ENCODE data around the gene SUGCT. TPM values are rescaled to one million over a fixed set of nuclear protein-coding genes. Genes with fewer than 3 reads are reported as not detected.

SUGCT gene
- total and polyA plus RNA-seq, 2 of the 13 experiments (the other 11 are each of a cell fraction or from before 2014, with no cell fraction given), result 10.1 to 22.2 TPM

DNA sequence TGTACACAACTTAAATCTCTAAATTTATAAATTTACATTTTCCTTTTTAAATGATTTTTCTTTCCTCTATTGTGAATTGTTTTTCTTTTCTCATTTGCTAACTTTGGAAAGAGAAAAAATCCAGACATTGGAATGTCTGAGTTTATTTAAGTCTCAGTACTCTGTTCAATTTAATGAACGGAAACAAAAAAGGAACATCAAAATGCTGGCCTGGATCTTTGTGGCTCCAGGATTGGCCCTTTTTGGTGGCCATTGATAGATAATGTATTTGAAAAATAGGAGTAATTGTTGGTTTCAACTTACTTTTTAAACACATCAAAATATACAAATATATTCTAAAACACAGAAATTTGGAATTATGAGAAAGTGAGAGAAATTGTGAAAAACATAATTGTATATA, 336.0 kb downstream of the SUGCT start:
- Histone ChIP-seq H3K27ac (ENCODE audit: extremely low read length, insufficient read depth, low read length) (peak overlapping the region; percentile 62), H4K20me1 (ENCODE audit: insufficient read depth, low read length) (no peaks in the 10 kb centered on the region), H3K36me3 (replicated peaks in 1 of 2; ENCODE audit: control insufficient read depth in 1 of 2, insufficient read depth in 2 of 2, low read length in 2 of 2) (no peaks in the 10 kb centered on the region), H3K9ac (ENCODE audit: insufficient read depth, low read depth, low read length) (no peak overlapping the region), H3K27me3 (ENCODE audit: control insufficient read depth in 1 of 2, insufficient read depth in 2 of 2, low read length in 2 of 2) (no peaks in the 10 kb centered on the region), H3K9me3 (ENCODE audit: low read length) (no peaks in the 10 kb centered on the region), H2AFZ (ENCODE audit: low read length) (no peak overlapping the region), H3K4me3 (replicated peaks in 1 of 3; ENCODE audit: insufficient read depth in 1 of 3, low read depth in 2 of 3, low read length in 3 of 3) (0 out of 6 replicates have a peak overlapping the region, but pooled peaks of 1 of the 3 experiments have one; percentile 40), H3K4me2 (ENCODE audit: low read depth, low read length) (peak overlapping the region; percentile 73), H3K4me1 (ENCODE audit: insufficient read depth, low read length) (peaks cover 29% of the 10 kb centered on the region), H3K79me2 (ENCODE audit: insufficient read depth, low read length) (no peaks in the 10 kb centered on the region)
- BruUV-seq (replicated peaks), result TSS peak; percentile 55
- 96% methylated on average over 1 of the region's 1 CpG for WGBS (ENCODE audit: low lambda C conversion rate)
- no peak for FAIRE-seq
- intact Hi-C loops (cut with micrococcal nuclease; ENCODE audit: unreplicated experiment) (loop anchor here (10.0 kb wide), 2 partner anchors 66 to 126 kb away; no protein-coding TSS in a partner anchor), in situ Hi-C loops (cut with HindIII; ENCODE audit: extremely low pct_ligation_motif_present, low pct_unique_long_range_greater_than_20kb) (no loop called here)
- ATAC-seq, result no peak
- ChIA-PET CTCF (ENCODE audit: low intra/inter-chr PET ratio, low total read pairs) (no interaction called here), POLR2A (interaction anchor here (0.9 to 1.1 kb wide), 2 partner anchors 12 to 290 kb away, joined by 3 to 4 read pairs; no protein-coding TSS in a partner anchor)
- TF ChIP-seq LCORL (IDR thresholded peaks at IDR 0.05), result no peak
- TF ChIP-seq LCORL (CRISPR knock-in tag; IDR thresholded peaks at IDR 0.05), result no peak
- peak; percentile 78 for TF ChIP-seq PRDM15 (CRISPR knock-in tag; IDR thresholded peaks at IDR 0.05)
- DNase-seq (ENCODE audit: low spot score), result no peak

DNA sequence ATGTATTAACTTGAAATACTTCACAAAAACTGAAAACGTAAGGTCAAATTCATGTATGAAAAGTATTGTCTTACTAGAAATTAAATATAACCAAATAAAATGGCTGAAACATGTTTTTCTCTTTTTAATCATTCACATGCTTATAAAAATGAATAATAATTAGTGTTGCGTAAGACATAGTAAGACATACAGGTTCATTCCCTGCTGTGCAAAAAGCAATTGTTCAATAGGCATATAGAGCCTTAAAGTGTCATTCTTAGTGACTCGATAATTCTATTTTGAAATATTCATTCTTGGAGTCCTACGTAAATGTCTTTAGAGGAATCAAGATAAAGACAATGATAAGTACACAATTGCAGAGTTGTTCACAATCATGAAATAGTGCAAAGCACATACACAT, 337.1 kb downstream of the SUGCT start:
- in situ Hi-C loops (cut with HindIII; ENCODE audit: extremely low pct_ligation_motif_present, low pct_unique_long_range_greater_than_20kb), result no loop called here
- FAIRE-seq (no peak), ATAC-seq (no peak), DNase-seq (ENCODE audit: low spot score) (no peak)
- H3K36me3 ChIP-seq (replicated peaks in 1 of 2; ENCODE audit: control insufficient read depth in 1 of 2, insufficient read depth in 2 of 2, low read length in 2 of 2), result no peaks in the 10 kb centered on the region
- no peaks in the 10 kb centered on the region for H4K20me1 ChIP-seq (ENCODE audit: insufficient read depth, low read length)
- ChIA-PET CTCF (ENCODE audit: low intra/inter-chr PET ratio, low total read pairs) (no interaction called here), POLR2A (no interaction called here)
- WGBS (ENCODE audit: low lambda C conversion rate), result 97% methylated on average over 4 of the region's 4 CpGs
- no peak overlapping the region for H2AFZ ChIP-seq (ENCODE audit: low read length)
- intact Hi-C loops (cut with micrococcal nuclease; ENCODE audit: unreplicated experiment), result loop anchor here (10.0 kb wide), 2 partner anchors 67 to 127 kb away; no protein-coding TSS in a partner anchor
- no peak overlapping the region for H3K27ac ChIP-seq (ENCODE audit: extremely low read length, insufficient read depth, low read length)
- TF ChIP-seq CEBPB (IDR thresholded peaks at IDR 0.05; ENCODE audit: borderline replicate concordance, low read depth, low read length) (peak; percentile 67), POLR2A (IDR thresholded peaks at IDR 0.05; ENCODE audit: insufficient read depth in 1 of 2, low read depth in 2 of 2, low read length in 2 of 2) (no peak)
- H3K9ac ChIP-seq (ENCODE audit: insufficient read depth, low read depth, low read length), result no peak overlapping the region
- H3K9me3 ChIP-seq (ENCODE audit: low read length), result no peaks in the 10 kb centered on the region
- no peak overlapping the region for H3K4me2 ChIP-seq (ENCODE audit: low read depth, low read length)
- no peaks in the 10 kb centered on the region for H3K27me3 ChIP-seq (ENCODE audit: control insufficient read depth in 1 of 2, insufficient read depth in 2 of 2, low read length in 2 of 2)
- no peak overlapping the region for H3K4me3 ChIP-seq (replicated peaks in 1 of 3; ENCODE audit: insufficient read depth in 1 of 3, low read depth in 2 of 3, low read length in 3 of 3)
- H3K79me2 ChIP-seq (ENCODE audit: insufficient read depth, low read length), result no peaks in the 10 kb centered on the region
- H3K4me1 ChIP-seq (ENCODE audit: insufficient read depth, low read length), result peaks cover 29% of the 10 kb centered on the region
- BruUV-seq (replicated peaks), result no TSS peak
